HepG2 (cell line): Measurements from ENCODE around the gene ASCL2. TPM values are rescaled to one million over a fixed set of nuclear protein-coding genes. Genes with fewer than 3 reads are reported as not detected.

Source experiments
- ASH2L ChIP-seq: fragments of 300-600, 200-600 bp; sonication (generic); IDR thresholded peaks from 2 replicates; pipeline ENCODE4 v1.7.0; 2017; ENCODE audit warnings: low read depth, mild to moderate bottlenecking, moderate library complexity, mixed read lengths, low read length; ENCODE audit not compliant: insufficient read length
- BRD4 ChIP-seq: sonication (generic); formaldehyde crosslinking; IDR thresholded peaks from 2 replicates; pipeline ENCODE4 v1.4.0; 2020; ENCODE audit warnings: missing genetic modification reagents
- ELK4 ChIP-seq: sonication (generic); formaldehyde crosslinking; IDR thresholded peaks from 2 replicates; pipeline ENCODE4 v1.9.0; 2021; ENCODE audit warnings: missing genetic modification reagents, borderline replicate concordance
- FOSL2 ChIP-seq: sonication (generic); formaldehyde crosslinking; IDR thresholded peaks from 2 replicates; pipeline ENCODE4 v1.4.0; 2020; ENCODE audit warnings: missing genetic modification reagents
- MEIS2 ChIP-seq: sonication (generic); formaldehyde crosslinking; IDR thresholded peaks from 2 replicates; pipeline ENCODE4 v1.9.0; 2021; ENCODE audit warnings: mild to moderate bottlenecking, missing genetic modification reagents
- NBN ChIP-seq: fragments of 450-650 bp; conservative IDR thresholded peaks from 2 replicates; pipeline ENCODE4 v1.6.1; 2017
- POLR2A ChIP-seq, 2 experiments: IDR thresholded peaks; 2 replicates each; pipeline ENCODE4 v1.6.1; 2011; ENCODE audit warnings: low read depth in 2 of 2, low read length in 2 of 2, mild to moderate bottlenecking in 1 of 2, moderate library complexity in 1 of 2; ENCODE audit not compliant: insufficient read depth in 1 of 2
- POLR2AphosphoS5 ChIP-seq: IDR thresholded peaks from 2 replicates; pipeline ENCODE4 v1.6.1; 2012; ENCODE audit warnings: low read depth, low read length
- TMF1 ChIP-seq: sonication (generic); formaldehyde crosslinking; IDR thresholded peaks from 2 replicates; pipeline ENCODE4 v1.8.1; 2022; ENCODE audit warnings: low read depth, missing genetic modification reagents
- ZEB1 ChIP-seq: IDR thresholded peaks from 2 replicates; pipeline ENCODE4 v1.6.1; 2012; ENCODE audit warnings: mild to moderate bottlenecking, low read depth, inconsistent platforms; ENCODE audit not compliant: insufficient replicate concordance
- ZMYM3 ChIP-seq: sonication (generic); formaldehyde crosslinking; IDR thresholded peaks from 2 replicates; pipeline ENCODE4 v1.5.1; 2020; ENCODE audit warnings: mild to moderate bottlenecking, missing genetic modification reagents
- ZNF20 ChIP-seq: sonication (generic); formaldehyde crosslinking; IDR thresholded peaks from 2 replicates; pipeline ENCODE4 v1.4.0; 2020; ENCODE audit warnings: mild to moderate bottlenecking, moderate library complexity, missing genetic modification reagents
- ZNF24 ChIP-seq: fragments of 450-650 bp; IDR thresholded peaks from 2 replicates; pipeline ENCODE4 v1.6.1; 2017; ENCODE audit warnings: antibody characterized with exemption, mild to moderate bottlenecking
- ZNF407 ChIP-seq: sonication (generic); formaldehyde crosslinking; IDR thresholded peaks from one replicate; pipeline ENCODE4 v1.5.1; 2020; ENCODE audit warnings: mild to moderate bottlenecking, missing genetic modification reagents; ENCODE audit errors: not compliant biosample characterization
- ZNF546 ChIP-seq: sonication (generic); formaldehyde crosslinking; conservative IDR thresholded peaks from 2 replicates; pipeline ENCODE4 v1.8.1; 2023; ENCODE audit warnings: mild to moderate bottlenecking, missing genetic modification reagents
- ZNF772 ChIP-seq: sonication (generic); formaldehyde crosslinking; IDR thresholded peaks from 2 replicates; pipeline ENCODE4 v1.5.0; 2020; ENCODE audit warnings: mild to moderate bottlenecking, missing genetic modification reagents
- ZXDC ChIP-seq: sonication (generic); formaldehyde crosslinking; IDR thresholded peaks from 2 replicates; pipeline ENCODE4 v1.5.0; 2020; ENCODE audit warnings: mild to moderate bottlenecking, missing genetic modification reagents
- polyA plus RNA-seq, 8 experiments: library from polyadenylated mRNA; depleted of rRNA in 3 of 8; stranded (reverse) in 7 of 8; unstranded in 1 of 8; fragments of >200 nt; fragmentation: Illumina TruSeq in 4 of 8; extraction: Trizol in 4 of 8; gene quantifications; 2 replicates each; pipeline versions ENCODE4 v1.2.1 to v1.2.3, GENCODE V29; 2011 to 2016; ENCODE audit warnings: low read depth in 4 of 8, missing spikeins in 1 of 8, mixed read lengths in 1 of 8; ENCODE audit not compliant: insufficient read depth in 1 of 8
- total RNA-seq, 5 experiments: library from RNA; depleted of rRNA; stranded (reverse); fragments of >200 nt; fragmentation: Illumina TruSeq; extraction: Trizol; gene quantifications; 2 replicates each; pipeline ENCODE4 v1.2.3, GENCODE V29; 2016; ENCODE audit warnings: low read depth in 1 of 5

Gene ASCL2
- total and polyA plus RNA-seq, 2 of the 13 experiments (the other 11 are each of a cell fraction or from before 2014, with no cell fraction given) = 0.07 TPM; not detected in 1

GRCh38 chr11:2268729-2269600 is 1.4 kb downstream of the ASCL2 start (continued):
- TF ChIP-seq ZNF407 (CRISPR knock-in tag) (peak; percentile 20), BRD4 (no peak; the same call in 1 of the 2 replicates), ZNF24 (no peak), ZEB1 (no peak), NBN (no peak), POLR2AphosphoS5 (no peak), MEIS2 (CRISPR knock-in tag) (no peak), POLR2A (IDR thresholded peaks at IDR 0.05; ENCODE audit: insufficient read depth in 1 of 2, low read depth in 2 of 2, low read length in 2 of 2) (no peak), ZXDC (CRISPR knock-in tag) (no peak), TMF1 (CRISPR knock-in tag) (no peak), ZNF20 (CRISPR knock-in tag) (no peak), ELK4 (no peak), ZNF772 (no peak), ZMYM3 (no peak), FOSL2 (CRISPR knock-in tag) (peak; percentile 53), ZNF546 (CRISPR knock-in tag) (no peak), ASH2L (peak; percentile 44)
